NCI-H1048 (cell line): Measurements from ENCODE around the gene SYT3.

Source experiments
- DNase-seq: peaks from one replicate; lab custom pipeline; 2025; lab: John Stamatoyannopoulos, UW

Gene SYT3

DNA sequence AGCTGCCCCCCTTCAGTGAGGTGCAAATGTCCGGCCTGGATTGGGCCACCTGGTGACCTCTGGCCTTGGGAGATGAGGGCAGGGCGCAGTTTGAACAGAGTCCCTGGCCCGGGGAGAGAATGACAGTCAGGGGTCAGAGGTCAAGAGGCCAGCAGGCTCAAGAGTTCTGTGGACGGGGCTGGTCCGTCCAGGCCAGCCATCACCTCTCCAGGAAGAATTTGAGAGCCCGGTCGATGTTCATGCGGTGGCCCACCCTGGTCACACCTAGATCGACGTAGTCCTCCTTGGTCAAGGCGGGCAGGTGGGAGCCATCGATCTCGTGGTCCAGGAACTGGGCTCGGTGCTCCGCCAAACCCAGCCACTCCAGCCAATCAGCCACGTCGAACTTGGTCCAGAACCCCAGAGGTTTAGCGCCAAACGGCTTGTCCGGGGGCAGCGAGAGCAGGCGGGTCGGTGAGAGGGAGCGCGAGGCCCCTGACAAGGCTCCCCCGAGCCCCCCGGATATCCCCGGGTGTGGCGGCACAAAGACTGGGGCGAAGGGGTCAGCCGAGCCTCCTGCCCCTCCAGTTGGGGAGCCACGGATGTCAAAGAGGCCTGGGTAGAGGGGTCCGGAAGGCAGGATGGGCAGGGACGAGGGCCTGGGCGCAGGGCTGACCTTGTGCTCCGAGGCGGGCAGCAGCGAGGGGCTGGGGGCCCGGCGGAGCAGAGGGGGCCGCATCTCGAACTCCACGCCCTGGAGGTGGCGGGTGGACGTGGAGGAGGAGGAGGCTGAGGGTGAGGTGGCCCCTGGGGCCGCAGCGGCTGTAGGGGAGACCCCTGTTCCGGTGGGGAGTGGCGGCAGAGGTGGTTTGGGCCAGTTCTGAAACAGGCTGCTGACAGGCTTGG lies 22.3 kb upstream of the SYT3 start:
- DNase-seq: no peak

GRCh38 chr19:50661023-50661422 lies 21.3 kb upstream of the SYT3 start:
- DNase-seq: no peak

GRCh38 chr19:50660088-50660366 lies 20.3 kb upstream of the SYT3 start:
- no peak for DNase-seq

DNA sequence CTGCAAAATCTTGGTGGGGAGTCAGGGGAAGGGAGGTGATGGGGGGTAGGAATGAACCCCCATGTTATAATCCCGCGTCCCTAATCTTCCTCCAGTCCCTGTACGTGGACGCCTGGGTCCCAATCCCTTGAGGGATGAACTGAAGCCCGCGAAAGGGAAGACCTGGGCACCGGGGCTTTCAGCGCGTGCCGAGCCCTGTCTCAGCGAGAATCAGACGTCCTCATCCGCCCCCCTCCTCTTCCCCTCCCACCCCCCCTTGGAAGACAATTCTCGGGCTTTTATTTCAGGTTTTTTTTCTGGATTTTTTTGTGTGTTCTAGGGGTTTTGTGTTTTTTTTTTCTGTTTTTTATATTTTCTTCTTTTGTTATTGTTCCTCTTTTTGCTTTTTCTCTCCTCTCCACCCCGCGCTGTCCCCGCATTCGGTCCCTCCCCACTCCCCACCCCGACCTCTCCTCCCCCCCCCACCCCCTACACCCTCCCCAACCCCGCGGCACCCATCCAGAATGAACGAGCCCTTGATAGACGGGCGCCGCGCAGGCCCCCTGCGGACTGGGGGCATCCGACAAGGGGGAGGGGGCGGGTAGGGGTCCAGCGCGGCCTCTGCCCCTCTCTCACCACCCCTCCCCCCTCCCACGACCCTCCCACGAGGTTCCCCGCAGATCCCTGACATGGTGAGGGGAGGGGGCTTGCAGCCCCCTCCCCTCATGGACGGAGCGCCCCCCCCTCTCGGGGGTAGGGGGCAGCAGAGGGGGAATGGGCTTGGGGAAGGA lies 19.8 kb upstream of the SYT3 start:
- DNase-seq: no peak

- DNase-seq: peak; percentile 43
Measured at GRCh38 chr19:50658441-50659317, 19.0 kb upstream of the SYT3 start.

GRCh38 chr19:50657712-50658440 lies 18.2 kb upstream of the SYT3 start:
- DNase-seq: peak; percentile 99

GRCh38 chr19:50657222-50657669 lies 17.6 kb upstream of the SYT3 start:
- no peak for DNase-seq

- DNase-seq: no peak
Measured at GRCh38 chr19:50654882-50655281, 15.2 kb upstream of the SYT3 start.

DNA sequence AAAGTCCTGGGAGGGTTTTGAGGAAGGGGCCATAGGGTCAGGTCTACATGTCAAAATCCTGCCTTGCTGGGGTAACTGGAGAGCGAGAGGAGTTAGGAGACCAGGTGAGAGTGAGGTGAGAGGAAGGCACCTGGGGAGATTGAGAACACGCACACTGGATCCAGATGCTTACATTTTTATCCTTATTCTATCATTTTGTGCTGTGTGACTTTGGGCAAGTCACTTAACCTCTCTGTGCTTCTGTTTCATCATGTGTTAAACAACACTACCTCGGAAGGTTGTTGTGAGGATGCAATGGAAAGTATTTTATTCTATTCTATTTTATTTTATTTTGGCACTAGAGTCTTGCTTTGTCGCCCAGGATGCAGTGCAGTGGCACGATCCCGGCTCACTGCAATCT lies 13.0 kb upstream of the SYT3 start:
- DNase-seq: no peak

- DNase-seq: no peak
Measured at GRCh38 chr19:50651174-50651573, 11.5 kb upstream of the SYT3 start.

DNA sequence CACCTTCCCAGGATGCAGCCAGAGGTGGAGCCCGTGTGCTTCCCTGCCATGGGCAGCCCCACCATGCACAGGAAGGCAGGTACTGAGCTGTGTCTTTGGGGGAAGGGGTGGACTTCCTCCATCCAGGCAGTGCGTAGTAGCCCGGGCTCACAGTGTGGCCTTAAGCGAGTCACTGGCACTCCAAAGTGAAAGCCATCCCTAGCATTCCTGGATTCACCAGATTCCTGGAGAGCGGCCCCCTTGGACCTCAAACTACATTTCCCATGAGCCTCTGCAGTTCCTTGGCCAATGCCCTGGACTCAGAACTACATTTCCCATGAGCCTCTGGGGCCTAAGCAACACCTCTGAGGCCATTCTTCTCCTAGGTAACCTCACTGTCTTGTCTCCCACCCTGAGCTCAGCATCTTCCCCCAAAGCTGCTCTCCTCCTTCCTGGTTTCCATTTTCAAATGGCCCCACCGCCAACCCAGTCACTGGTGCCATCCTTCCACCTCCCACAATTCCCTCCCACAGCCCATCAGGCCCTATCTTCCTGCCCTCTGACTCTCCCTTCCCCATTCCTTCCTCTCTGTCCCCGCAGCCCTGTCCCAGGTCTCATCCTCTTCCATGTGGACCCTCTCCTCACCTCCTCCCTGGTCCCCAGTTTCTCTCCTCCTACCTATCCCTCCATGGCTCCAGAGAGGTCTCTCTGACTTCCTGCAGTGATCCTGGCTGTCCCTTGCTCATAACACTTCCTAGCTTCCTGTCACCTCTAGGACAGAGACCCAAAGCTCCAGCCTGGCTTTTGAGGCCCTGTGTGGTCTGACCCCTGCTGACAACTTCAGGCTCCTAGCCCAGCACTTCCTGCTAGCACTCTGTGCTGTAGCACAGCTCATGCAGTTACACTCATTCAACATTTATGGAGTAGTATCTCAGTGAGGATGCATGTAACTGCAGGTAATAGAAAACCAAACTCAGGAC lies 10.0 kb upstream of the SYT3 start, which contains the start of gene C19orf81:
C19orf81 (plus strand) TSS at position 13 of the 959 bp plus-strand sequence; CDS start at position 13, 0 bp downstream.
- no peak for DNase-seq

- no peak for DNase-seq
Measured at GRCh38 chr19:50648659-50649058, 9.0 kb upstream of the SYT3 start.

GRCh38 chr19:50647879-50648615 lies 8.4 kb upstream of the SYT3 start:
- DNase-seq: no peak

DNA sequence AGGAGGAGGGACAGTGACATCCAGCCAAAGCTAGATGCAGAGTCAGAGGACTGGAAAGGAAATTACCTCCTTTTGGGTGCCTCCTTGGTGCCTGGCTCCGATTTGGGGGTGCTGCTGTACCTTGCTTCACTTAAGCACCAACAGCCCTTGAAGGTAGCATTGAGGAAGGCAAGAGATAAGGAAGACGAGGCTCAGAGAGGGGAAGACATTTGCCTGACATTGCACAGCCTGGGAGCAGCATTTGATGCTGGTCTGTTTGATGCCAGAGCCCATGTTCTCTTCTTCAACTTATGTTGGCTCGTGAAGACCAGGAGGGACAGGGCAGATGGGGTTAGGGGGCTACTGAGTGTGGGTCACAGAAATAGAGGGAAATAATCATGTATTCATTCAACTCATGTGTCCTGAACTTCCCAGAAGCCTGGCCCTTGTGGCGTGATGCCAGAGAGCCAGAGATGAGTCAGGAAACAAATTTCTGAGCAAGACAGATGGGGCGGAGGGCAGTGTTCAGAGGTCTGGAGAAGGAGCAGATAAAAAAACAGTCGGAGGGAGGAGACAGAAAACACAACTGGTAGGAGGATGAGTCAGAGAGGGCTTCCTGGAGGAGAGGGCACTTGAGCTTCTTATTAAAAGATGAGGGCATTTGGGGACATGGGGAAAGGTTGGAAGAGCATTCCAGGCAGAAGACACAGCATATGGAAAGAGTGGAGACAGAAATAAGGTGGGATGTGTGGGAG lies 6.6 kb upstream of the SYT3 start:
- DNase-seq: no peak

GRCh38 chr19:50645107-50645506 lies 5.4 kb upstream of the SYT3 start:
- no peak for DNase-seq

GRCh38 chr19:50644315-50644915 lies 4.7 kb upstream of the SYT3 start:
- no peak for DNase-seq

- DNase-seq: no peak
Measured at GRCh38 chr19:50640368-50640767, 687 bp upstream of the SYT3 start.

DNA sequence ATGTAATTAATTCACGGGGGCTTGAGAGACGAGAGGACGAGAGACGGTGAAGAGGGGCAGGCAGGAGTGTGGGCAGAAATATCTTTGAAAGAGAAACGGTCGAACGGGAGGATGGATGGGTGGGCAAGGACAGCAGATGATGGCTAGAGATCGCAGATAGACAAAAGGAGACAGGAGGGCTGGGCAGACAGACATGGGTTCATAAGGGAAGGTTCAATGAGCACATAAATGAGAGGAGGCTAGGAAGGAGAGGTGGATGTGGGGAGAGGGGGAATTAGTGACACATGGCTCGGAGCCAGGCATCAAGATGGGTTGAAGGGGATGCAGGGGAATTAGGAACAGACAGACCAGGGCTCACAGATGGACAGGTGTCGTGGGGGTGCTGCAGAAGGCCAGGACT lies 1.1 kb downstream of the SYT3 start:
- DNase-seq: no peak
